A673 (cell line): ENCODE measurements around the gene P2RY12.

Source experiments
- CTCF ChIP-seq: fragments of 300-800, 200-600 bp; sonication (generic); conservative IDR thresholded peaks from 2 replicates; pipeline ENCODE4 v1.5.1; 2017; ENCODE audit warnings: low read depth, mild to moderate bottlenecking, antibody characterized with exemption, low read length, moderate library complexity, mixed read lengths
- EZH2 ChIP-seq: fragments of 200-600 bp; sonication (generic); IDR thresholded peaks from 2 replicates; pipeline ENCODE4 v1.6.1; 2017; ENCODE audit warnings: borderline replicate concordance, low read depth, mild to moderate bottlenecking, mixed read lengths, antibody characterized with exemption, low read length; ENCODE audit not compliant: poor library complexity, severe bottlenecking

DNA sequence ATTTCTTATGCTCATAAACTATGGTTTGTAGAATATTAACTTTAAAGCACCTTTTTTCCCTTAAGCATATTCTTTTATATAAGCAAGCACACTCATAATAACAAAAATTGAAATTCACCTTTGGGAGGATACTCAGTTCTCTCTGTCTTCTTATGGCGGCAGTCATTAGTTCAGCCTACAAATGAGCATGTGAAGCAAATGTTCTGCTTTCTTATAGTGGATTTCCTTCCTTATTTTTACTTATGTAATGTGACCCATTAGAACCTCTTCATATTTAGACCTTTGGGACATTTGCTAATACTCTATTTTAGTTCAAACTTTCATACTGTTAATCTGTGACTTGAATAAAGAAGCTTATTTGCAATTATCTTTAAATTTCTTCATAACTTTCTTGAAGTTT is 55.2 kb downstream of the P2RY12 start, which contains the start of gene P2RY13:
- TF ChIP-seq EZH2 (no peak), CTCF (no peak)
